K562 (cell line): ENCODE data around the gene TMCC2. TPM values are rescaled to one million over a fixed set of nuclear protein-coding genes. Genes with fewer than 3 reads are reported as not detected.

Experiments
- ATAC-seq: fragments of 200-7000 bp; cut with Tn5 transposase; 3 replicates; pipeline ENCODE4 v1.9.1; 2020; ENCODE audit warnings: moderate library complexity
- BruUV-seq: library from RNA; stranded (reverse); fragments of 400-500 nt; replicated peaks from 2 replicates; lab custom pipeline; 2021; lab: Mats Ljungman, UMichigan
- CTCF ChIA-PET: fragments of 300-600 bp; formaldehyde crosslinking; extraction: SDS; loops from one replicate; lab custom pipeline; 2021; ENCODE audit warnings: low intra/inter-chr PET ratio; lab: Yijun Ruan, JAX
- POLR2A ChIA-PET: fragments of 300-600, 350-650 bp; sonication (Branson Sonifier 250); formaldehyde crosslinking; extraction: SDS; loops from one replicate; lab custom pipeline; 2021; ENCODE audit warnings: antibody characterized with exemption, inconsistent platforms; lab: Yijun Ruan, JAX
- DNase-seq, 4 experiments: peaks; one replicate each; pipeline versions ENCODE4 v3.0.0 to v3.0.0-alpha.2; 2011 to 2018; ENCODE audit warnings: low spot score in 3 of 4, mixed read lengths in 3 of 4; ENCODE audit errors: extremely low read depth in 1 of 4
- FAIRE-seq: peaks from 2 replicates; lab custom pipeline; 2011; peaks lifted over from hg19 to GRCh38; lab: Jason Lieb, UNC
- H2AFZ ChIP-seq: 2 replicates; pipeline ENCODE4 v1.6.0; 2011; ENCODE audit warnings: low read depth, low read length, control low read depth, inconsistent platforms
- H3K27ac ChIP-seq: fragments of 200-600 bp; 3 replicates; pipeline ENCODE4 v1.8.0; 2011; ENCODE audit warnings: low read depth, mild to moderate bottlenecking, control low read depth, inconsistent platforms, low read length, moderate library complexity, mixed read lengths; ENCODE audit errors: extremely low read depth
- H3K27me3 ChIP-seq, 2 experiments: fragments of 300-600 bp in 1 of 2; 2 replicates in 1 of 2; 3 replicates in 1 of 2; pipeline versions ENCODE4 v1.6.0 to v1.8.0; 2011; ENCODE audit warnings: inconsistent platforms in 2 of 2, low read length in 2 of 2, mild to moderate bottlenecking in 1 of 2, mixed read lengths in 1 of 2, moderate library complexity in 1 of 2; ENCODE audit not compliant: control insufficient read depth in 2 of 2, insufficient read depth in 2 of 2
- H3K36me3 ChIP-seq: fragments of 300-600 bp; 3 replicates; pipeline ENCODE4 v1.8.0; 2011; ENCODE audit warnings: mild to moderate bottlenecking, low read length, inconsistent platforms; ENCODE audit not compliant: control insufficient read depth, insufficient read depth
- H3K4me1 ChIP-seq, 2 experiments: fragments of 200-600 bp in 1 of 2; replicated peaks in 1 of 2; 2 replicates in 1 of 2; 3 replicates in 1 of 2; pipeline versions ENCODE4 v1.5.1 to v1.8.0; 2011; ENCODE audit warnings: inconsistent platforms in 2 of 2, low read length in 2 of 2, mild to moderate bottlenecking in 1 of 2, mixed read lengths in 1 of 2, moderate library complexity in 1 of 2; ENCODE audit not compliant: control insufficient read depth in 2 of 2, insufficient read depth in 2 of 2
- H3K4me2 ChIP-seq: 2 replicates; pipeline ENCODE4 v1.6.1; 2011; ENCODE audit warnings: low read length, control low read depth, inconsistent platforms, mixed read lengths; ENCODE audit not compliant: insufficient read depth
- H3K4me3 ChIP-seq: fragments of 200-600 bp; sonication (generic), shearing (Covaris generic); 2 replicates; pipeline ENCODE4 v1.5.1; 2016; ENCODE audit warnings: control low read depth, inconsistent platforms
- H3K79me2 ChIP-seq: fragments of 200-600 bp; 3 replicates; pipeline ENCODE4 v1.8.0; 2011; ENCODE audit warnings: low read length, inconsistent platforms; ENCODE audit not compliant: control insufficient read depth, insufficient read depth
- H3K9ac ChIP-seq, 2 experiments: 2 replicates each; pipeline versions ENCODE4 v1.6.0 to v1.6.1; 2011; ENCODE audit warnings: low read depth in 2 of 2, low read length in 2 of 2, control low read depth in 1 of 2, inconsistent platforms in 1 of 2, mild to moderate bottlenecking in 1 of 2, mixed read lengths in 1 of 2; ENCODE audit not compliant: insufficient read depth in 1 of 2
- H3K9me1 ChIP-seq: one replicate; pipeline ENCODE4 v1.6.0; 2011; ENCODE audit warnings: inconsistent platforms, mild to moderate bottlenecking, low read length, moderate library complexity; ENCODE audit not compliant: control insufficient read depth, insufficient read depth
- H3K9me3 ChIP-seq: replicated peaks from 2 replicates; pipeline ENCODE4 v1.5.1; 2011; ENCODE audit warnings: low read depth, low read length, inconsistent platforms; ENCODE audit not compliant: control insufficient read depth, insufficient read depth
- H4K20me1 ChIP-seq: replicated peaks from 2 replicates; pipeline ENCODE4 v1.6.1; 2011; ENCODE audit warnings: low read length, inconsistent platforms, mixed read lengths; ENCODE audit not compliant: control insufficient read depth, insufficient read depth
- CEBPG ChIP-seq, 3 experiments: fragments of 200-800 bp in 1 of 3; sonication (Bioruptor generic) in 1 of 3; sonication (generic) in 1 of 3; formaldehyde crosslinking in 1 of 3; IDR thresholded peaks in 2 of 3; conservative IDR thresholded peaks in 1 of 3; 2 replicates each; pipeline versions ENCODE4 v1.6.1 to v1.8.0; 2016 to 2022; ENCODE audit warnings: missing compliant biosample characterization in 2 of 3, missing genetic modification characterization in 2 of 3, mild to moderate bottlenecking in 1 of 3, missing genetic modification reagents in 1 of 3
- ELF1 ChIP-seq: fragments of 200-800 bp; sonication (Bioruptor generic); IDR thresholded peaks from 2 replicates; pipeline ENCODE4 v1.6.1; 2016; ENCODE audit warnings: missing genetic modification characterization, missing compliant biosample characterization
- MEIS2 ChIP-seq: fragments of 450-650 bp; IDR thresholded peaks from 2 replicates; pipeline ENCODE4 v1.6.1; 2014; ENCODE audit warnings: mild to moderate bottlenecking; ENCODE audit not compliant: partially characterized antibody
- NUFIP1 ChIP-seq: fragments of 450-650 bp; IDR thresholded peaks from 2 replicates; pipeline ENCODE4 v1.6.1; 2018; ENCODE audit not compliant: partially characterized antibody
- SPI1 ChIP-seq: IDR thresholded peaks from 2 replicates; pipeline ENCODE4 v1.6.1; 2011; ENCODE audit warnings: low read depth, low read length, control low read depth, borderline replicate concordance
- ZNF24 ChIP-seq: fragments of 450-650 bp; IDR thresholded peaks from 2 replicates; pipeline ENCODE4 v1.6.1; 2016
- WGBS: fragments of 100-300 bp; shearing (Covaris generic); methylation state at CpG from one replicate; pipeline ENCODE4 v1.1.6; 2016; ENCODE audit warnings: low coverage, mixed read lengths; ENCODE audit not compliant: insufficient coverage; ENCODE audit errors: missing lambda C conversion rate; 5-methylcytosine and 5-hydroxymethylcytosine counted together
- in situ Hi-C: fragments of 300-500 bp; cut with MboI; formaldehyde crosslinking; loops from 4 replicates; pipeline ENCODE4 v1.15.0; 2018; ENCODE audit warnings: inconsistent platforms, mixed read lengths
- intact Hi-C: fragments of 100-400 bp; cut with micrococcal nuclease; formaldehyde crosslinking; loops from 2 replicates; pipeline ENCODE4 v1.14.2; 2022
- polyA plus RNA-seq, 8 experiments: library from polyadenylated mRNA; depleted of rRNA in 4 of 8; stranded (reverse) in 5 of 8; unstranded in 3 of 8; fragments of >200 nt; fragmentation: Nextera tagmentation in 2 of 8; fragmentation: Illumina TruSeq in 1 of 8; extraction: Ambion mirVana in 2 of 8; extraction: Trizol in 1 of 8; gene quantifications; 2 replicates each; pipeline versions ENCODE4 v1.2.1 to v1.2.3, GENCODE V29; 2011 to 2014; ENCODE audit warnings: inconsistent platforms in 1 of 8, missing spikeins in 1 of 8
- total RNA-seq, 7 experiments: library from RNA; depleted of rRNA in 6 of 7; stranded (reverse); fragments of >200 nt in 6 of 7; fragmentation: Illumina TruSeq in 2 of 7; extraction: Trizol in 2 of 7; gene quantifications; 2 replicates each; pipeline versions ENCODE4 v1.2.1 to v1.2.3, GENCODE V29; 2011 to 2021; ENCODE audit warnings: low replicate concordance in 1 of 7
- TF ChIP-seq, protein P1 (sequence below): IDR thresholded peaks from 2 replicates; pipeline ENCODE4 v1.6.1; 2011; ENCODE audit warnings: borderline replicate concordance, low read depth, mild to moderate bottlenecking, moderate library complexity, low read length; ENCODE audit not compliant: insufficient read depth, poor library complexity, severe bottlenecking

TMCC2 gene
- total and polyA plus RNA-seq, 9 of the 15 experiments (the other 6 are each of a cell fraction or from before 2014, with no cell fraction given): 0.06 to 1.8 (median 0.98) TPM

DNA sequence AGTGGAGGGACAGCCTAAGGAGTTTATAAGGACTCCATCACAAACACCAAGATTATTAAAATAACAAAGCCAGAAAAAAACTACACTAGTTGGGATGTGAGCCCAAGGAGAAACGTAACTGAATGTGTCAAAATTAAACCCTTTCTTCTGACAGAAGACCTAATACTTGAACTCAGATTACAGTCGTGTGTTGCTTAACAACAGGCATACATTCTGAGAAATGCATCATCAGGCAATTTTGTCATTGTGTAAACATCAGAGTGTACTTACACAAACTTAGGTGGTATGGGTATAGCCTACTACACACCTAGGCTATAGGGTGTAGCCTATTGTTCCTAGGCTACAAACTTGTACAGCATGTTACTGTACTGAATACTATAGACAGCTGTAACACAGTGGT is 39.6 kb upstream of the TMCC2 start (continued):
- TF ChIP-seq CEBPG (CRISPR knock-in tag; IDR thresholded peaks at IDR 0.05): no peak
- TF ChIP-seq CEBPG (tag; conservative IDR thresholded peaks at IDR 0.05 in 1 of 2, IDR thresholded peaks at IDR 0.05 in 1 of 2): peak in 1 of 2 experiments; percentile 76; a peak in 3 of 4 replicates

DNA sequence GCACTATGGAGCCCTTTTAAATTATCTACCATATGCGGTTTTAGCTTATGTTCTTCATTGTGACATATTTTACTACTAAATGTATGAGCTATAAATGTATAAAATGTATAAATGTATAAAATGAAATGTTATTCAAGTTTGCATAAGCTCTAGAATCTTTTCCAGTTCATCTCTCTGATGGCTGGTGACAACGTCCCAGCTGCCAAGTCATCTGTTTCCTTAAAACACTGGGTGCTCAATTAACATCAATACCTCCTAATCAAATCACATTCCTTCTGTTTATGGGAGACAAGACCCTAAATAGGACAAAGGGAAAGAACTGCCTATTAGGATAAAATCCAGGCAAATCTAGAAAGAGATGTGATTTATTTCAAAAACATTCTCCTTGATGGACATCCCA is 39.1 kb upstream of the TMCC2 start:
- no peaks in the 10 kb centered on the region for H4K20me1 ChIP-seq
- no peaks in the 10 kb centered on the region for H3K9me3 ChIP-seq
- POLR2A ChIA-PET: interaction anchor here (0.5 to 1.2 kb wide), 3 partner anchors 11 to 134 kb away, joined by 3 read pairs; no protein-coding TSS in a partner anchor
- intact Hi-C loops: no loop called here
- no peak for TF ChIP-seq NUFIP1
- DNase-seq: no peak
- no peaks in the 10 kb centered on the region for H3K9me1 ChIP-seq
- CTCF ChIA-PET: no interaction called here
- no peak overlapping the region for H3K9ac ChIP-seq
- BruUV-seq: no TSS peak
- peaks cover 11% of the 10 kb centered on the region; the same call in 2 of the 3 replicates for H3K36me3 ChIP-seq
- H3K27me3 ChIP-seq: no peaks in the 10 kb centered on the region
- H3K79me2 ChIP-seq: peaks cover 26% of the 10 kb centered on the region; the same call in 2 of the 3 replicates
- no peak overlapping the region for H3K27ac ChIP-seq
- no peak overlapping the region for H3K4me3 ChIP-seq
- peaks cover 0 to 34% of the 10 kb centered on the region in 2 experiments; a peak in 4 of 5 replicates for H3K4me1 ChIP-seq
- in situ Hi-C loops: no loop called here
- H3K4me2 ChIP-seq: no peak overlapping the region
- 80% methylated on average over 2 of the region's 2 CpGs for WGBS
- no peak for FAIRE-seq
- ATAC-seq: no peak
- H2AFZ ChIP-seq: no peak overlapping the region

DNA sequence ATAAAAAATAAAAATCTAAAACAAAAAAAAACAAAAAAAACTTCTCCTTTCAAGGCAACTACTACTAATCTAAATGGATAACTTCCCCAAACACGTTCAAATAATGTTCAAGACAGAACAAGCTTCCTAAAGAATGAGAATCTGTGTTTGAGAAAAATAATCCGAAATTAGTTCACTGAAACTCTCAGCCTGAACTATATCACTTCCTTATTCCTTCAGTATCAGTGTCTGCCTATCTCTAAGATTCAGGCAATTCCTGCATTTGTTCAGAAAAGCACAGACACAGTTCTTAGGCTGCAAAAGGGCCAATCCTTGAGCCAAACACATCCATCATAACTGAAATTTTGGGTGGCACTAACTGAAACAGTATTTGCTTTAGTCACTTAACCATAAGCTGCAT is 38.6 kb upstream of the TMCC2 start:
- Histone ChIP-seq H3K9me3 (no peaks in the 10 kb centered on the region), H3K27ac (no peak overlapping the region), H2AFZ (no peak overlapping the region), H3K27me3 (no peaks in the 10 kb centered on the region), H3K36me3 (peaks cover 11% of the 10 kb centered on the region; the same call in 2 of the 3 replicates), H3K4me2 (no peak overlapping the region), H4K20me1 (no peaks in the 10 kb centered on the region), H3K4me3 (no peak overlapping the region), H3K4me1 (peaks cover 0 to 34% of the 10 kb centered on the region in 2 experiments; a peak in 4 of 5 replicates), H3K9ac (no peak overlapping the region), H3K79me2 (peaks cover 26% of the 10 kb centered on the region; the same call in 2 of the 3 replicates), H3K9me1 (no peaks in the 10 kb centered on the region)
- 3% methylated on average over 2 of the region's 2 CpGs for WGBS
- FAIRE-seq: no peak
- peak; percentile 72; the same call in 1 of the 2 replicates for TF ChIP-seq ZNF24
- 0 out of 2 replicates have a peak, but pooled peaks have one; percentile 40 for TF ChIP-seq ELF1 (tag)
- TF ChIP-seq, protein P1, sequence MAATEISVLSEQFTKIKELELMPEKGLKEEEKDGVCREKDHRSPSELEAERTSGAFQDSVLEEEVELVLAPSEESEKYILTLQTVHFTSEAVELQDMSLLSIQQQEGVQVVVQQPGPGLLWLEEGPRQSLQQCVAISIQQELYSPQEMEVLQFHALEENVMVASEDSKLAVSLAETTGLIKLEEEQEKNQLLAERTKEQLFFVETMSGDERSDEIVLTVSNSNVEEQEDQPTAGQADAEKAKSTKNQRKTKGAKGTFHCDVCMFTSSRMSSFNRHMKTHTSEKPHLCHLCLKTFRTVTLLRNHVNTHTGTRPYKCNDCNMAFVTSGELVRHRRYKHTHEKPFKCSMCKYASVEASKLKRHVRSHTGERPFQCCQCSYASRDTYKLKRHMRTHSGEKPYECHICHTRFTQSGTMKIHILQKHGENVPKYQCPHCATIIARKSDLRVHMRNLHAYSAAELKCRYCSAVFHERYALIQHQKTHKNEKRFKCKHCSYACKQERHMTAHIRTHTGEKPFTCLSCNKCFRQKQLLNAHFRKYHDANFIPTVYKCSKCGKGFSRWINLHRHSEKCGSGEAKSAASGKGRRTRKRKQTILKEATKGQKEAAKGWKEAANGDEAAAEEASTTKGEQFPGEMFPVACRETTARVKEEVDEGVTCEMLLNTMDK: no peak
- TF ChIP-seq SPI1: peak; percentile 75; the same call in 1 of the 2 replicates
- TF ChIP-seq MEIS2: peak; percentile 7
- ChIA-PET CTCF (no interaction called here), POLR2A (interaction anchor here (1.2 kb wide), 2 partner anchors 11 to 13 kb away, joined by 3 read pairs; no protein-coding TSS in a partner anchor)
- intact Hi-C loops (no loop called here), in situ Hi-C loops (no loop called here)
- 0 out of 3 replicates have a peak, but pooled peaks have one; percentile 25 for ATAC-seq
- no TSS peak for BruUV-seq
- DNase-seq: no peak
